Endothelial cell of umbilical vein (primary cell): ENCODE results near the gene CWF19L2. TPM values are rescaled to one million over a fixed set of nuclear protein-coding genes. Genes with fewer than 3 reads are reported as not detected.

Experiments used
- BruUV-seq: library from RNA; stranded (reverse); fragments of 400-500 nt; replicated peaks from 2 replicates; lab custom pipeline; 2021; lab: Mats Ljungman, UMichigan
- CTCF ChIA-PET: fragments of 300-600, 350-600 bp; sonication (Branson Sonifier 250); formaldehyde crosslinking; loops from one replicate; lab custom pipeline; 2021; ENCODE audit warnings: antibody characterized with exemption, inconsistent platforms; lab: Charles Lee
- POLR2A ChIA-PET: fragments of 300-600, 350-600 bp; sonication (Branson Sonifier 250); formaldehyde crosslinking; loops from one replicate; lab custom pipeline; 2021; ENCODE audit warnings: antibody characterized with exemption, inconsistent platforms; lab: Charles Lee
- DNase-seq: peaks from one replicate; pipeline ENCODE4 v3.0.0-alpha.2; 2011; ENCODE audit warnings: low read depth, low spot score
- FAIRE-seq: peaks from 2 replicates; lab custom pipeline; 2011; peaks lifted over from hg19 to GRCh38; lab: Jason Lieb, UNC
- H2AFZ ChIP-seq: 2 replicates; pipeline ENCODE4 v1.6.0; 2012; ENCODE audit warnings: low read depth, low read length, control low read depth, inconsistent platforms
- H3K27ac ChIP-seq: 2 replicates; pipeline ENCODE4 v1.5.1; 2011; ENCODE audit warnings: low read depth, mild to moderate bottlenecking, control low read depth, low read length, moderate library complexity; ENCODE audit not compliant: insufficient read depth
- H3K27me3 ChIP-seq, 2 experiments: 2 replicates each; pipeline versions ENCODE4 v1.6.0 to v1.6.1; 2011; ENCODE audit warnings: low read length in 2 of 2, mixed read lengths in 1 of 2; ENCODE audit not compliant: control insufficient read depth in 2 of 2, insufficient read depth in 2 of 2
- H3K36me3 ChIP-seq, 2 experiments: 2 replicates in 1 of 2; 3 replicates in 1 of 2; pipeline ENCODE4 v1.5.1; 2011; ENCODE audit warnings: low read length in 2 of 2, mild to moderate bottlenecking in 1 of 2, moderate library complexity in 1 of 2; ENCODE audit not compliant: control insufficient read depth in 2 of 2, insufficient read depth in 2 of 2; ENCODE audit errors: extremely low read depth in 1 of 2
- H3K4me1 ChIP-seq: 3 replicates; pipeline ENCODE4 v1.5.1; 2011; ENCODE audit warnings: mild to moderate bottlenecking, low read length; ENCODE audit not compliant: control insufficient read depth, insufficient read depth; ENCODE audit errors: extremely low read depth
- H3K4me2 ChIP-seq: 2 replicates; pipeline ENCODE4 v1.6.1; 2011; ENCODE audit warnings: low read length, control low read depth, mixed read lengths; ENCODE audit not compliant: insufficient read depth
- H3K4me3 ChIP-seq, 3 experiments: fragments of 200-600 bp in 1 of 3; sonication (generic), shearing (Covaris generic) in 1 of 3; replicated peaks in 1 of 3; 2 replicates each; pipeline ENCODE4 v1.5.1; 2011 to 2016; ENCODE audit warnings: control low read depth in 3 of 3, low read length in 3 of 3, mild to moderate bottlenecking in 2 of 3, inconsistent platforms in 1 of 3, low read depth in 1 of 3, moderate library complexity in 1 of 3; ENCODE audit not compliant: insufficient read depth in 1 of 3
- H3K79me2 ChIP-seq: 2 replicates; pipeline ENCODE4 v1.6.0; 2012; ENCODE audit warnings: low read length, inconsistent platforms; ENCODE audit not compliant: control insufficient read depth, insufficient read depth
- H3K9ac ChIP-seq: replicated peaks from 2 replicates; pipeline ENCODE3; 2011; ENCODE audit warnings: low read length, control low read depth; ENCODE audit not compliant: insufficient read depth; ENCODE audit errors: extremely low read depth
- H3K9me1 ChIP-seq: replicated peaks from 3 replicates; pipeline ENCODE4 v1.6.0; 2011; ENCODE audit warnings: mild to moderate bottlenecking, low read length; ENCODE audit not compliant: control insufficient read depth, insufficient read depth; ENCODE audit errors: extremely low read depth
- H3K9me3 ChIP-seq: replicated peaks from 2 replicates; pipeline ENCODE4 v1.5.1; 2012; ENCODE audit warnings: low read length, inconsistent platforms; ENCODE audit not compliant: control insufficient read depth, insufficient read depth
- H4K20me1 ChIP-seq: replicated peaks from 2 replicates; pipeline ENCODE3; 2011; ENCODE audit warnings: mild to moderate bottlenecking, low read length; ENCODE audit not compliant: control insufficient read depth, insufficient read depth; ENCODE audit errors: extremely low read depth
- MYC ChIP-seq: IDR thresholded peaks from one replicate; pipeline ENCODE4 v1.6.1; 2011; ENCODE audit warnings: mild to moderate bottlenecking, low read depth, low read length
- POLR2A ChIP-seq: IDR thresholded peaks from 2 replicates; pipeline ENCODE4 v1.6.1; 2012; ENCODE audit warnings: low read depth, mild to moderate bottlenecking, control low read depth, low read length
- POLR2AphosphoS5 ChIP-seq: IDR thresholded peaks from 2 replicates; pipeline ENCODE4 v1.6.1; 2012; ENCODE audit warnings: low read depth, mild to moderate bottlenecking, control low read depth, low read length, moderate library complexity; ENCODE audit not compliant: insufficient read depth
- dilution Hi-C: fragments of 300-500 bp; cut with MboI; formaldehyde crosslinking; loops from one replicate; pipeline ENCODE4 v1.15.0; 2019; ENCODE audit warnings: low sequenced_read_pairs; ENCODE audit not compliant: extremely low pct_ligation_motif_present
- intact Hi-C: fragments of 100-400 bp; cut with micrococcal nuclease; formaldehyde crosslinking; loops from one replicate; pipeline ENCODE4 v1.10.0; 2022
- polyA plus RNA-seq, 4 experiments: library from polyadenylated mRNA; depleted of rRNA in 3 of 4; stranded (reverse) in 3 of 4; unstranded in 1 of 4; fragments of >200 nt; gene quantifications; 2 replicates each; pipeline versions ENCODE4 v1.2.1 to v1.2.3, GENCODE V29; 2011 to 2012; ENCODE audit warnings: missing spikeins in 1 of 4
- total RNA-seq: library from RNA; stranded (reverse); gene quantifications from 2 replicates; pipeline ENCODE4 v1.2.3, GENCODE V29; 2021
- TF ChIP-seq, protein P1 (sequence below), 2 donors: IDR thresholded peaks; 1 replicate in 1 of 2; 2 replicates in 1 of 2; pipeline ENCODE4 v1.5.1; 2011; ENCODE audit warnings: low read length in 2 of 2, mild to moderate bottlenecking in 2 of 2, moderate library complexity in 2 of 2, control low read depth in 1 of 2, inconsistent platforms in 1 of 2, low read depth in 1 of 2; ENCODE audit not compliant: insufficient read depth in 1 of 2; ENCODE audit errors: extremely low read depth in 1 of 2
- TF ChIP-seq, protein P2 (sequence below): IDR thresholded peaks from 2 replicates; pipeline ENCODE4 v1.6.1; 2011; ENCODE audit not compliant: insufficient read depth, insufficient read length

Gene CWF19L2
- total and polyA plus RNA-seq, 2 donors (not counting 3 experiments of a cell fraction or from before 2014, with no cell fraction given), result 1.4 to 11.8 TPM

- H3K27ac ChIP-seq, result no peak overlapping the region
- FAIRE-seq, result no peak
- H3K4me3 ChIP-seq, result no peak overlapping the region
- CTCF ChIA-PET, result no interaction called here
- no peaks in the 10 kb centered on the region for H3K27me3 ChIP-seq
- no peaks in the 10 kb centered on the region for H3K9me1 ChIP-seq
- dilution Hi-C loops (no loop called here), intact Hi-C loops (no loop called here)
- H3K79me2 ChIP-seq, result no peaks in the 10 kb centered on the region
- no peak overlapping the region for H3K4me2 ChIP-seq
- H3K4me1 ChIP-seq, result no peaks in the 10 kb centered on the region
- H2AFZ ChIP-seq, result no peak overlapping the region
- H3K9me3 ChIP-seq, result no peaks in the 10 kb centered on the region
- POLR2A ChIA-PET, result no interaction called here
- BruUV-seq, result no TSS peak
- no peak for DNase-seq
- H3K9ac ChIP-seq, result no peak overlapping the region
- no peaks in the 10 kb centered on the region for H4K20me1 ChIP-seq
- TF ChIP-seq, protein P1, sequence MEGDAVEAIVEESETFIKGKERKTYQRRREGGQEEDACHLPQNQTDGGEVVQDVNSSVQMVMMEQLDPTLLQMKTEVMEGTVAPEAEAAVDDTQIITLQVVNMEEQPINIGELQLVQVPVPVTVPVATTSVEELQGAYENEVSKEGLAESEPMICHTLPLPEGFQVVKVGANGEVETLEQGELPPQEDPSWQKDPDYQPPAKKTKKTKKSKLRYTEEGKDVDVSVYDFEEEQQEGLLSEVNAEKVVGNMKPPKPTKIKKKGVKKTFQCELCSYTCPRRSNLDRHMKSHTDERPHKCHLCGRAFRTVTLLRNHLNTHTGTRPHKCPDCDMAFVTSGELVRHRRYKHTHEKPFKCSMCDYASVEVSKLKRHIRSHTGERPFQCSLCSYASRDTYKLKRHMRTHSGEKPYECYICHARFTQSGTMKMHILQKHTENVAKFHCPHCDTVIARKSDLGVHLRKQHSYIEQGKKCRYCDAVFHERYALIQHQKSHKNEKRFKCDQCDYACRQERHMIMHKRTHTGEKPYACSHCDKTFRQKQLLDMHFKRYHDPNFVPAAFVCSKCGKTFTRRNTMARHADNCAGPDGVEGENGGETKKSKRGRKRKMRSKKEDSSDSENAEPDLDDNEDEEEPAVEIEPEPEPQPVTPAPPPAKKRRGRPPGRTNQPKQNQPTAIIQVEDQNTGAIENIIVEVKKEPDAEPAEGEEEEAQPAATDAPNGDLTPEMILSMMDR (IDR thresholded peaks at IDR 0.05; ENCODE audit: extremely low read depth in 1 of 2, insufficient read depth in 1 of 2, low read depth in 1 of 2, low read length in 2 of 2), result no peak
- no peak for TF ChIP-seq MYC
- H3K36me3 ChIP-seq, result no peaks in the 10 kb centered on the region
Observed at GRCh38 chr11:107331728-107332127, 125.9 kb downstream of the CWF19L2 start.

DNA sequence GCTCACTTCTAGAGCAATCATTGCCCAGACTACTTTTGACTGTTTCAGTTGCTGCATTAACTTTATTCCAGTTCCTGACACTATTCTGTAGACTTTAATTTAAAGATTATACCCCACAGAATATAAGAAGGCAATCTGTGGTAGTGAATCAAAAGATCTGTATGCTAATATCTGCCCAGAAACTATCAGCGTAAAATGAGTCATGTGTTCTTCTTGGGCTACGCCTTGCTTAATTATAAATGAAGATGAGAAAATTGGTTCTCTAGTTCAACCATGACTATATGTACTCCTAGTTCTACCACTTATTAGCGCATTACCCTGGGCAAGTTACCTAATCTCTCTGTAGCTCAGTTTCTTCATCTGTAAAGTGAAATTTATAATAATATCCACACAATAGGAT lies 128.5 kb downstream of the CWF19L2 start:
- no peaks in the 10 kb centered on the region for H3K4me1 ChIP-seq
- no peaks in the 10 kb centered on the region for H4K20me1 ChIP-seq
- no peaks in the 10 kb centered on the region for H3K9me3 ChIP-seq
- H3K36me3 ChIP-seq, result no peaks in the 10 kb centered on the region
- intact Hi-C loops (no loop called here), dilution Hi-C loops (no loop called here)
- DNase-seq, result no peak
- no peaks in the 10 kb centered on the region for H3K9me1 ChIP-seq
- no peaks in the 10 kb centered on the region for H3K27me3 ChIP-seq
- no peak for FAIRE-seq
- POLR2A ChIA-PET, result no interaction called here
- no peak overlapping the region for H2AFZ ChIP-seq
- H3K27ac ChIP-seq, result no peak overlapping the region
- H3K79me2 ChIP-seq, result no peaks in the 10 kb centered on the region
- BruUV-seq, result no TSS peak
- CTCF ChIA-PET, result no interaction called here
- H3K4me2 ChIP-seq, result no peak overlapping the region
- no peak overlapping the region for H3K4me3 ChIP-seq
- TF ChIP-seq, protein P2, sequence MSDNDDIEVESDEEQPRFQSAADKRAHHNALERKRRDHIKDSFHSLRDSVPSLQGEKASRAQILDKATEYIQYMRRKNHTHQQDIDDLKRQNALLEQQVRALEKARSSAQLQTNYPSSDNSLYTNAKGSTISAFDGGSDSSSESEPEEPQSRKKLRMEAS, result no peak
- no peak for TF ChIP-seq POLR2AphosphoS5
- no peak for TF ChIP-seq POLR2A
- no peak overlapping the region for H3K9ac ChIP-seq
